GM19463 (cell line): ENCODE measurements around the gene PMPCA.

ENCODE experiments used
- ATAC-seq: cut with Tn5 transposase; IDR thresholded peaks from one replicate; pipeline ENCODE4 v1.9.1; 2021; ENCODE audit warnings: mild to moderate bottlenecking, moderate library complexity; ENCODE audit not compliant: unreplicated experiment

PMPCA gene

DNA sequence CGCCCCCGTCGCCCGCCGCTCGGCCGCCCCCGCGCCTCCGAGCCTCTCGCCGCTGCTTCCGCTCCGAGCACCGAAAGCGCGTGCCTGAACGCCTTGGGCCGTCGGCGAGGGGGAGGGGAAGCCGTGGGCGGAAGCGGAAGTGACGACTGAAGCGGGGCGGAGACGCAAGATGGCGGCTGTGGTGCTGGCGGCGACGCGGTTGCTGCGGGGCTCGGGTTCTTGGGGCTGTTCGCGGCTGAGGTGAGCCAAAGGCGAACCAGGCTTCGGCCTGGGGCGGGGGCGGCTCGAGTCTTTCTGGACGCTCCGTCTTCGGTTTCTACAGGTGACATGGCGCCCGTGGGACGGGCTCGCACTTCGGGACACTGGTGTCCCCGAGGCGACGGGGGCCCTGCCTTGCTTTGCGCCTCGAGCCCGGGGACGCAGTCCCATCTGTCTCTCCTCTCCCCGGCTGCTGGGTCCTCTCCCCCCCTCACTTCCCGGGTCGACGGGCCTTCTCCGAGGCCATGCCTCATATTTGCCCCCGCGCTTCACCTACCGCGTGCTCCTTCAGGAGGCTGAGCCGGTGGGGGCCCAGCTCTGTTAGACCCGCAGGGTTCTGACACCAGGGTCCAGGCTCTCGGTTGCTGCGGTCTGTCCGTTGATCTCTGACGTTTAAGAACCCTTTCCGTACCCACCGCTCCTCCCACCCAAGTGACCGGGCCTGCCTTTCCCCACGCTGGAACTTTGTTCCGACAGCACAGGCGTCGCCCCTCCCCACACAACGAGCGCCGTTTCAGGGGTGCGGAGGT is at the start of gene PMPCA, which contains the start of gene ENTR1:
Gene PMPCA, plus strand, starts transcription at position 159 of the 788 bp plus-strand sequence. Its CDS starts 11 bp downstream, at position 170.
Gene ENTR1, minus strand, starts transcription at position 115 of the 788 bp plus-strand sequence. CDS start 217 bp downstream, outside the sequence.
- peak; percentile 82 for ATAC-seq

GRCh38 chr9:136361047-136361753 is 49.3 kb upstream of the PMPCA start:
- ATAC-seq, result no peak

- ATAC-seq, result no peak
Observed at GRCh38 chr9:136361754-136362449, 48.6 kb upstream of the PMPCA start.

- no peak for ATAC-seq
Observed at GRCh38 chr9:136362450-136362784, 48.0 kb upstream of the PMPCA start.

DNA sequence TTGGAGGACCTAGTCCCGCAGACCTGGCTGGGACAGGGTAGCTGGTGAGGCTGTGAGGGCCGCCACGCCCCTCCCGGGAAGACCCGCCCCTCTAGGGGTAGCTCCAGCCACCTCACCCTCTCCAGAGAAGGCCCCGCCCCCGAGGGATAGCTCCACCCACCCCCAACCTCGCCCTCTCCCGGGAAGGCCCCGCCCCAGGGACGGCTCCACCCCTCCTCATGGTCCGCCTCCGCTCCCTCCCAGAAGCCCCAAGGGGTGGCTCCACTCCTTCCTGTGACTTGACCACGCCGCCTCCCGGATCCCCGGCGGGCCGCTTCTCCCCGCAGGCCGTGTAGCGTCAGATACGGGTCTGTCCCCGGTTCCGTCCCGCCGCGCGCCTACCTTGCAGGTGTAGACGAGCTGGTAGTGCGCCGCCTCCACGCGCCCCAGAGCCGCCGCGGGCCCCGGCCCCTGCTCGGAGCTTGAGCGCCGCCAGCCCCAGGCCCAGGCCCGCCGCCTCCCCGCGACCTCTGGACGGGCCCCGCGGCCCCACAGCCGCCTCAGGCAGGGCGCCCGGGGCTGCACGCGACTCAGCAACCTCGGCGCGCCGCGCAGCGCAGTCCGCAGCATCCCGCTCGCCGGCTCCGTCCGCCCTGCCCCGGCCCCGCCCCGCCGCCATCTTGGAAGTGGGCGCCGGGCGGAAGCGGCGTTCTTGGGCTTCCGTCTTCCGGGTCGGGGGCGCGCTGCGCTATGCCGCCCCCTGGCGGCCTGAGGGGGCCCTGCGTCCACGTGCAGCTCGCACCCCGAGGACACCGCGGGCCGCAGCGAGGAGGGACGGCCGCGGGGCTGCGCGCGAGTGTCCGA is 47.1 kb upstream of the PMPCA start, which contains the start of gene DNLZ:
Gene DNLZ, minus strand, starts transcription at position 639 of the 843 bp plus-strand sequence. Its CDS starts 30 bp downstream, at position 609.
- ATAC-seq, result peak; percentile 83

GRCh38 chr9:136363949-136364748 is 46.3 kb upstream of the PMPCA start:
- no peak for ATAC-seq

GRCh38 chr9:136364942-136365774 is 45.3 kb upstream of the PMPCA start:
- ATAC-seq, result no peak

- no peak for ATAC-seq
Observed at GRCh38 chr9:136365775-136366222, 44.7 kb upstream of the PMPCA start.

DNA sequence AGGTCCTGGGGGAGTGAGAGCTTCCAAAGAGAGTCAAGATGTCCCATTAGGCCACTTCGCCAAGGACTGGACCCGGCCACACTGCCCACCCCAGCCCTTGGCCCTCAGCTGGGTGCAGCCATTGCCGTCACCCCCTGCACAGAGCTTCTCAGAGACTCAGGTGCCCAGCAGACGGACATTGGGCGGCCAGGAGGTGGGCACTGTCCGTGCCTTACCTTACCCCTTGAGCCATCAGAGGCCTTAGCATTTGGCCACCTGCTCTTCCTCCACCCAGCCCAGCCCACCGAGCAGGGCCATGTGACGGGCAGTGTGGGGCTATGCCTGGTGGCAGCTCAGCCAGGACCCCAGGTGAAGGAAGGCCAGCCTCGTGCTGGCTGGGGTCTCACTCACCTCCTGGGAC is 43.6 kb upstream of the PMPCA start:
- no peak for ATAC-seq

DNA sequence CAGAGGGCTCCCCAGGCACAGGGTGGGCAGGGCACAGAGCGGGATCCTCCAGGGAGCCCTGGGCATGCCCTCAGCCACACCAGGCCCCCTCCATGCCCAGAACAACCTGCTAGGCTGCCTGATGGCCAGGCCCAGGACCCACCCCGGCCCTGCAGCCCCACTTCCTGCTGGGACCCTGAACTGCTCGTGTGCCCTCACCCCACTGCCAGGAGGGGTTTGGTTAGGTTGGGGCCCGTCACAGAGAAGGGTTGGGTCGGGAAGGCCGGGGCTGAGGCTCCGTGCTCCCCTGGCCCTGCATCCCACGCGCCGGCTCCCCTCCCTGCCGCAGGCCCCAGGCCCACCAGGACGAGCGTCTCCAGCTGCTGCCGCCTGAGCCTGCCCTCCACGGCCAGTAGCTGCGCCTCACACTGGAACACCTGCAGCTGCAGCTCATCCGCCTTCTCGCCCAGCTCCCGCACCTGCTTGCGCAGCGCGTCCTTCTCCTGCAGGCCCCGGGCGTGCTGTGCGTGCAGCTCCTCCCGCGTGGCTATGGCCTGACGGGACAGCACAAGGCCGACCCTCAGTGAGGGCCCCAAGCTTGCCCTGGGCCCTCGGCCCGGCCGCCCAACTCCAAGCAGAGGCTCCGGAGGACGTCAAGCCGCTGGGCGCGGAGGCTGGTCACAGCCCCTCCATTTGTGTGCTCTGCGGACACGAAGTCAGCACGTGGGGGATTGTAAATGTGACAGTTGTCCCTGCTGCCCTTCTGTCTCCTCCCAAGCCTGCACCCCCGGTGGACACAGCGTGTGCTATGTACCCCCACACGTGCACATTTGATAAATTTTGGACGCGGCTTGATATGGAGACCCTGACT is 42.9 kb upstream of the PMPCA start:
- no peak for ATAC-seq

DNA sequence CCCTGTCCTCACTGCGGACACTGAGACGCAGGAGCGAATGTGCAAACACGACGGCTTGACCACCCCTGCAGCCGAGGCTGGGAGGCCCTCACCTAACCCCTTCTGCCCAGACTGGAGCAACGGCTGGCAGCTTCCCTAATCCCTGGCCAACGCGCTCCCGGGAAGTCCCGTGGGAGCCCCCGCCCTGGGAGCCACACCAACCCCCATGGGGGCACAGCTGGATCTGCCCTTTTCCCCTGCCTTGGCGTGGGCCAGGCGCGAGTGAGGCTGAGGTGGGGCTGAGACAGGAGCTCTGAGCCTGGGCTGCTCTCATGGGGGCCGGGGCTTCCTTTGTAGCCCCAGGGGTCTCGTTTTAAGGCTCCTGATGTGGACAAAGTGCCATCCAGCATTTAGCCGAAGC is 42.3 kb upstream of the PMPCA start:
- ATAC-seq, result no peak

DNA sequence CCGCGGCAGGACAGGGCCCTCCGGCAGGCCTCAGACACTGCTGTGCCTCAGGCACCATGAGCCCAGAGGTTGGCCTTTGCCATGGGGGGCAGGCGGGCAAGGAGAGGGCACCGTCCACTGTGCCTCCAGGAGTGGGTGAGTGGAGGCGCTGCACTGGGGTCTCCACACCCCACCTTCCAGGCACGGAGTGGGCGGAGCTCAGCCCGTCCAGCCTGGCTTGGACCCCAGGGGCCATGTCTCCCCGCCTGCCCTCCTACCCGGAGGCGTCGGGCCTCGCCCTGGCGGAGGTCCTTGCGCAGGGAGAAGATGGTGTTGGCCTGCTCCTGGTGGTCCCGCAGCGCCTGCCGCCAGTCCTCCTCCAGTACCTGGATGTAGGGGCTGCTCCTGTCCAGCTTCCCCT is 40.4 kb upstream of the PMPCA start:
- no peak for ATAC-seq

DNA sequence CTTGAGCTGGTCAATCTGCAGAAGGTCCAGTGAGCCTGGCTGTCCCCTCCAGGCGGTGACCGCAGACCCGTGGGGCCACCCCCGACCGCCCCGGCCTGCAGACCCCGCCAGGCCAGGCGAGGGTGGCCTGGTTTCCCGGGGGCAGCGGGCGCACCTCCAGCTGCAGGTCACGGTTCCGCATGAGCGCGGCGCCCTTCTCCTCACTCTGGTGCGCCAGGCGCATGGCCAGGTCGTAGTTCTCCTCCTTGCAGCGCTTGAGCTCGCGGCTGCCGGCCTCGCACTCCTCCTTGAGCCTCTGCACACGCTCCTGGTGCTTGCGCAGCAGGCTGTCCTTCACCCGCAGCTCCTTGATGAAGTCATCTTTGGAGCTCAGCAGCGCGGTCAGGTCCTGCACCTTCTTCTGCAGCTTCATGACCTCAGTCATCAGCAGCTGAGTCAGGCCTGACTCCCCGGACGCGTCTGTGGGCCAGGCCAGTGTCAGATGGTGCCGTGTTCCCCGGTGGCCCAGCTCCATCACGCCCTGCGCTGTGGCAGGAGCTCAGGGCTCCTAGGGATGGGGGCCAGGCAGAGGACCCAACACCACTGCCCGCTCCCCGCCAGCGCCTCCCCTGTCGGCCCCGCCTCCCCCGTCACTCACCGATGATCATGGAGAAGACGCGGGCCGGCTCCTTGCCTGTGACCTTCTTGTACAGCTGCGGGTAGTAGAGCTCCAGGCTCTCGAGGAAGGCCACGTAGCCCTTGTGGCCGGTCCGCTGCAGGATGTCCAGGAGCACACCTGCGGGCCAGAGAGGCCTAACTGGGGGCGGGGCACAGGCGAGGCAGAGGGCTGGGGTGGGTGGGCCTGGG is 39.5 kb upstream of the PMPCA start:
- ATAC-seq, result no peak

DNA sequence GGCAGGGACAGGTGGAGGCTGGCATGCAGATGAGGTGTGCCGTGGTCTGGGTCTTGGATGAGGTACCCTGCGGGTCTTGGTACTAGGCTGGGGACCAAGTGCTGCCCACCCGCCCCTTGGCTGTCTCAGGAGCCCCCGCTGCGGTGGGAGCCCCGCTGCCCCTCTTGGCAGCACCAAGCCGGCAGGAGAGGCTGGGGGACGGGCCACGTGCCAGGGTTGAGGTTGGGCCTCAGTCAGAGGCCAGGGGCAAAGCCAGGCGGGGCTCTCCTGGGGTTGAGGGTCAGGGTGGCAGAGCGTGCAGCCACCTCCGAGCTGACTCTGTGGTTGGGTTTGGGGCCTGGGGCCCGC is 39.0 kb upstream of the PMPCA start:
- ATAC-seq, result no peak

- ATAC-seq, result no peak
Observed at GRCh38 chr9:136372006-136372405, 38.5 kb upstream of the PMPCA start.

GRCh38 chr9:136372561-136373299 is 37.7 kb upstream of the PMPCA start:
- ATAC-seq, result no peak
